GM18907 (cell line): Measurements from ENCODE around the gene SH2D3C.

Experiments
- ATAC-seq: cut with Tn5 transposase; IDR thresholded peaks from one replicate; pipeline ENCODE4 v1.9.1; 2021; ENCODE audit warnings: mild to moderate bottlenecking, moderate library complexity; ENCODE audit not compliant: unreplicated experiment

Gene SH2D3C

GRCh38 chr9:127809002-127809539, 30.6 kb upstream of the SH2D3C start:
- ATAC-seq: no peak

- no peak for ATAC-seq
These were observed 30.0 kb upstream of the SH2D3C start for GRCh38 chr9:127808347-127809001.

GRCh38 chr9:127806871-127807270, 28.4 kb upstream of the SH2D3C start:
- no peak for ATAC-seq

GRCh38 chr9:127805620-127806019, 27.2 kb upstream of the SH2D3C start:
- ATAC-seq: no peak

- ATAC-seq: no peak
These were observed 25.3 kb upstream of the SH2D3C start for GRCh38 chr9:127803507-127804352.

GRCh38 chr9:127802576-127803443, 24.3 kb upstream of the SH2D3C start, which contains the start of gene FPGS:
Gene FPGS (plus strand): TSS chr9:127802882. CDS start chr9:127802925, 43 bp downstream.
- peak; percentile 68 for ATAC-seq

GRCh38 chr9:127801955-127802575, 23.6 kb upstream of the SH2D3C start:
- ATAC-seq: no peak

GRCh38 chr9:127796852-127797370, 18.4 kb upstream of the SH2D3C start:
- no peak for ATAC-seq

- ATAC-seq: no peak
These were observed 17.9 kb upstream of the SH2D3C start for GRCh38 chr9:127796225-127796813.

GRCh38 chr9:127794001-127794791, 15.7 kb upstream of the SH2D3C start:
- ATAC-seq: no peak

- no peak for ATAC-seq
These were observed 14.7 kb upstream of the SH2D3C start for GRCh38 chr9:127793093-127793708.

GRCh38 chr9:127792417-127793031, 14.1 kb upstream of the SH2D3C start:
- no peak for ATAC-seq

GRCh38 chr9:127791085-127791484, 12.6 kb upstream of the SH2D3C start:
- ATAC-seq: no peak

- ATAC-seq: no peak
These were observed 11.8 kb upstream of the SH2D3C start for GRCh38 chr9:127790094-127790855.

- ATAC-seq: no peak
These were observed 10.7 kb upstream of the SH2D3C start for GRCh38 chr9:127789179-127789578.

- no peak for ATAC-seq
These were observed 10.0 kb upstream of the SH2D3C start for GRCh38 chr9:127788337-127789011.

GRCh38 chr9:127786773-127787104, 8.3 kb upstream of the SH2D3C start:
- no peak for ATAC-seq
